Mesothelial cell of epicardium (in vitro differentiated cells): Measurements from ENCODE around the gene NFIX. TPM values are rescaled to one million over a fixed set of nuclear protein-coding genes. Genes with fewer than 3 reads are reported as not detected.

Experiments used
- DNase-seq, 2 experiments: peaks; one replicate each; pipeline ENCODE4 v3.0.0; 2021; ENCODE audit warnings: low spot score in 2 of 2; ENCODE audit not compliant: unreplicated experiment in 2 of 2
- H3K27ac Mint-ChIP-seq: 2 replicates; pipeline ENCODE4 v1.8.0; 2021; ENCODE audit warnings: mixed read lengths
- H3K27me3 Mint-ChIP-seq: 2 replicates; pipeline ENCODE4 v1.8.0; 2021; ENCODE audit warnings: low read depth, mixed read lengths
- H3K36me3 Mint-ChIP-seq: 2 replicates; pipeline ENCODE4 v1.8.0; 2021; ENCODE audit warnings: mixed read lengths
- H3K4me1 Mint-ChIP-seq: 2 replicates; pipeline ENCODE4 v1.8.0; 2021; ENCODE audit warnings: mixed read lengths
- H3K4me3 Mint-ChIP-seq: 2 replicates; pipeline ENCODE4 v1.8.0; 2021; ENCODE audit warnings: mild to moderate bottlenecking, moderate library complexity, mixed read lengths
- H3K9me3 Mint-ChIP-seq: 2 replicates; pipeline ENCODE4 v1.8.0; 2021; ENCODE audit warnings: mixed read lengths
- CTCF ChIP-seq: fragments of 200-600 bp; sonication (generic); IDR thresholded peaks from one replicate; pipeline ENCODE4 v1.5.0; 2021; ENCODE audit warnings: antibody characterized with exemption; ENCODE audit not compliant: unreplicated experiment
- total RNA-seq: library from RNA; stranded (reverse); gene quantifications from 3 replicates; pipeline ENCODE4 v1.2.1, GENCODE V29; 2021

Gene NFIX
- total RNA-seq, 1 donor from 2014 or later = 52.4 TPM

GRCh38 chr19:13044231-13044836 is 49.1 kb downstream of the NFIX start:
- H3K9me3 Mint-ChIP-seq = no peaks in the 10 kb centered on the region
- H3K4me3 Mint-ChIP-seq = no peak overlapping the region
- H3K27me3 Mint-ChIP-seq = peaks cover 47% of the 10 kb centered on the region
- no peak for DNase-seq
- no peak for TF ChIP-seq CTCF
- H3K36me3 Mint-ChIP-seq = peaks cover 8% of the 10 kb centered on the region
- peaks cover 35% of the 10 kb centered on the region for H3K4me1 Mint-ChIP-seq
- H3K27ac Mint-ChIP-seq = peak overlapping the region; percentile 38

GRCh38 chr19:13045812-13046211 is 50.5 kb downstream of the NFIX start:
- Mint-ChIP-seq H3K36me3 (peaks cover 8% of the 10 kb centered on the region), H3K9me3 (no peaks in the 10 kb centered on the region), H3K4me3 (no peak overlapping the region), H3K4me1 (peaks cover 32% of the 10 kb centered on the region), H3K27me3 (peaks cover 42% of the 10 kb centered on the region), H3K27ac (no peak overlapping the region)
- no peak for TF ChIP-seq CTCF
- no peak for DNase-seq

- H3K4me1 Mint-ChIP-seq = peaks cover 44% of the 10 kb centered on the region
- H3K9me3 Mint-ChIP-seq = no peaks in the 10 kb centered on the region
- DNase-seq = no peak
- TF ChIP-seq CTCF = no peak
- peaks cover 8% of the 10 kb centered on the region for H3K36me3 Mint-ChIP-seq
- no peak overlapping the region for H3K27ac Mint-ChIP-seq
- H3K4me3 Mint-ChIP-seq = no peak overlapping the region
- peaks cover 42% of the 10 kb centered on the region for H3K27me3 Mint-ChIP-seq
Measured at GRCh38 chr19:13047374-13047773, 52.1 kb downstream of the NFIX start.

- Mint-ChIP-seq H3K9me3 (no peaks in the 10 kb centered on the region), H3K36me3 (peaks cover 4% of the 10 kb centered on the region), H3K4me1 (peaks cover 54% of the 10 kb centered on the region), H3K27me3 (peaks cover 30% of the 10 kb centered on the region), H3K4me3 (no peak overlapping the region), H3K27ac (peak overlapping the region; percentile 100)
- TF ChIP-seq CTCF = no peak
- DNase-seq = no peak
Measured at GRCh38 chr19:13050274-13050673, 55.0 kb downstream of the NFIX start.

GRCh38 chr19:13051557-13052165 is 56.4 kb downstream of the NFIX start:
- TF ChIP-seq CTCF = no peak
- Mint-ChIP-seq H3K9me3 (no peaks in the 10 kb centered on the region), H3K36me3 (peaks cover 4% of the 10 kb centered on the region), H3K27ac (peak overlapping the region; percentile 100), H3K27me3 (peaks cover 17% of the 10 kb centered on the region), H3K4me1 (peaks cover 68% of the 10 kb centered on the region), H3K4me3 (peak overlapping the region; percentile 55)
- peak; percentile 67 to 81 for DNase-seq
